Type B pancreatic cell (in vitro differentiated cells): Measurements from ENCODE around the gene SLC12A4. TPM values are rescaled to one million over a fixed set of nuclear protein-coding genes. Genes with fewer than 3 reads are reported as not detected.
A peak's percentile ranks its signal among the peaks of the same experiment; 100 is the strongest.

Source experiments
- DNase-seq: peaks from one replicate; pipeline ENCODE4 v3.0.0; 2021; ENCODE audit warnings: mixed read lengths; ENCODE audit not compliant: unreplicated experiment; ENCODE audit errors: extremely low spot score
- H3K27ac Mint-ChIP-seq: 2 replicates; pipeline ENCODE4 v1.8.0; 2021; ENCODE audit warnings: mild to moderate bottlenecking, mixed read lengths
- H3K27me3 Mint-ChIP-seq: 2 replicates; pipeline ENCODE4 v1.8.0; 2021; ENCODE audit warnings: mixed read lengths
- H3K36me3 Mint-ChIP-seq: 2 replicates; pipeline ENCODE4 v1.8.0; 2021; ENCODE audit warnings: mixed read lengths
- H3K4me1 Mint-ChIP-seq: one replicate; pipeline ENCODE4 v1.8.0; 2021; ENCODE audit warnings: mixed read lengths; ENCODE audit not compliant: unreplicated experiment
- H3K4me3 Mint-ChIP-seq: 2 replicates; pipeline ENCODE4 v1.8.0; 2021; ENCODE audit warnings: mild to moderate bottlenecking, mixed read lengths
- H3K9me3 Mint-ChIP-seq: 2 replicates; pipeline ENCODE4 v1.8.0; 2021; ENCODE audit warnings: mixed read lengths
- CTCF ChIP-seq: fragments of 200-600 bp; sonication (generic); conservative IDR thresholded peaks from 2 replicates; pipeline ENCODE4 v1.5.0; 2021; ENCODE audit warnings: antibody characterized with exemption, mild to moderate bottlenecking
- total RNA-seq: library from RNA; stranded (reverse); gene quantifications from 2 replicates; pipeline ENCODE4 v1.2.1, GENCODE V29; 2021; ENCODE audit warnings: low replicate concordance

SLC12A4 gene
- total RNA-seq, 1 donor from 2014 or later, result 48.1 TPM

- Mint-ChIP-seq H3K4me3 (peak overlapping the region; percentile 100), H3K9me3 (no peaks in the 10 kb centered on the region), H3K36me3 (peaks cover 3% of the 10 kb centered on the region), H3K27me3 (peaks cover 2% of the 10 kb centered on the region), H3K4me1 (peaks cover 17% of the 10 kb centered on the region), H3K27ac (no peak overlapping the region)
- no peak for TF ChIP-seq CTCF
- no peak for DNase-seq
Observed at GRCh38 chr16:67933805-67934204, 34.6 kb downstream of the SLC12A4 start.

- no peak overlapping the region for H3K4me3 Mint-ChIP-seq
- H3K4me1 Mint-ChIP-seq, result peaks cover 17% of the 10 kb centered on the region
- TF ChIP-seq CTCF, result no peak
- H3K27ac Mint-ChIP-seq, result no peak overlapping the region
- no peaks in the 10 kb centered on the region for H3K9me3 Mint-ChIP-seq
- peaks cover 3% of the 10 kb centered on the region for H3K36me3 Mint-ChIP-seq
- peaks cover 2% of the 10 kb centered on the region for H3K27me3 Mint-ChIP-seq
- DNase-seq, result no peak
Observed at GRCh38 chr16:67932462-67932840, 36.0 kb downstream of the SLC12A4 start.

GRCh38 chr16:67931712-67932461 lies 36.5 kb downstream of the SLC12A4 start, which contains the start of gene CTRL:
Gene CTRL, minus strand, starts transcription at chr16:67931862. Its CDS starts 10 bp downstream, at chr16:67931852.
- H3K36me3 Mint-ChIP-seq, result peaks cover 3% of the 10 kb centered on the region
- no peak within 1 kb of the TSS for H3K4me3 Mint-ChIP-seq

GRCh38 chr16:67930678-67931211 lies 37.7 kb downstream of the SLC12A4 start:
- H3K4me3 Mint-ChIP-seq, result no peak overlapping the region
- H3K4me1 Mint-ChIP-seq, result peaks cover 10% of the 10 kb centered on the region
- H3K27me3 Mint-ChIP-seq, result peaks cover under 1% of the 10 kb centered on the region

More at GRCh38 chr16:67931712-67932461, 36.5 kb downstream of the SLC12A4 start, which contains the start of gene CTRL:
- H3K27me3 Mint-ChIP-seq, result peaks cover 2% of the 10 kb centered on the region
- peaks cover 12% of the 10 kb centered on the region for H3K4me1 Mint-ChIP-seq
- no peaks in the 10 kb centered on the region for H3K9me3 Mint-ChIP-seq
- peak; percentile 42 for TF ChIP-seq CTCF
- H3K27ac Mint-ChIP-seq, result no peak within 1 kb of the TSS
- no peak for DNase-seq

GRCh38 chr16:67930191-67930590 lies 38.2 kb downstream of the SLC12A4 start:
- H3K27me3 Mint-ChIP-seq, result no peaks in the 10 kb centered on the region
- H3K4me1 Mint-ChIP-seq, result peaks cover 6% of the 10 kb centered on the region
- no peak overlapping the region for H3K27ac Mint-ChIP-seq
- DNase-seq, result no peak
- H3K4me3 Mint-ChIP-seq, result no peak overlapping the region
- H3K36me3 Mint-ChIP-seq, result no peaks in the 10 kb centered on the region
- H3K9me3 Mint-ChIP-seq, result no peaks in the 10 kb centered on the region
- no peak for TF ChIP-seq CTCF

More at GRCh38 chr16:67930678-67931211, 37.7 kb downstream of the SLC12A4 start:
- no peak for DNase-seq
- H3K9me3 Mint-ChIP-seq, result no peaks in the 10 kb centered on the region
- no peak for TF ChIP-seq CTCF
- no peak overlapping the region for H3K27ac Mint-ChIP-seq
- H3K36me3 Mint-ChIP-seq, result peaks cover 1% of the 10 kb centered on the region
